B cell (primary cell): Measurements from ENCODE around the gene IQCK.

ENCODE experiments used
- EZH2 ChIP-seq: IDR thresholded peaks from 2 replicates; pipeline ENCODE4 v1.6.1; 2012; ENCODE audit warnings: borderline replicate concordance, low read depth, mild to moderate bottlenecking, moderate library complexity, low read length; ENCODE audit not compliant: insufficient read depth, poor library complexity, severe bottlenecking
- TF ChIP-seq, protein P1 (sequence below): fragments of 200-600 bp; IDR thresholded peaks from one replicate; pipeline ENCODE4 v1.8.0; 2022; ENCODE audit warnings: antibody characterized with exemption, mild to moderate bottlenecking

GRCh38 chr16:19698480-19699465 is 19.3 kb upstream of the IQCK start:
- TF ChIP-seq, protein P1, sequence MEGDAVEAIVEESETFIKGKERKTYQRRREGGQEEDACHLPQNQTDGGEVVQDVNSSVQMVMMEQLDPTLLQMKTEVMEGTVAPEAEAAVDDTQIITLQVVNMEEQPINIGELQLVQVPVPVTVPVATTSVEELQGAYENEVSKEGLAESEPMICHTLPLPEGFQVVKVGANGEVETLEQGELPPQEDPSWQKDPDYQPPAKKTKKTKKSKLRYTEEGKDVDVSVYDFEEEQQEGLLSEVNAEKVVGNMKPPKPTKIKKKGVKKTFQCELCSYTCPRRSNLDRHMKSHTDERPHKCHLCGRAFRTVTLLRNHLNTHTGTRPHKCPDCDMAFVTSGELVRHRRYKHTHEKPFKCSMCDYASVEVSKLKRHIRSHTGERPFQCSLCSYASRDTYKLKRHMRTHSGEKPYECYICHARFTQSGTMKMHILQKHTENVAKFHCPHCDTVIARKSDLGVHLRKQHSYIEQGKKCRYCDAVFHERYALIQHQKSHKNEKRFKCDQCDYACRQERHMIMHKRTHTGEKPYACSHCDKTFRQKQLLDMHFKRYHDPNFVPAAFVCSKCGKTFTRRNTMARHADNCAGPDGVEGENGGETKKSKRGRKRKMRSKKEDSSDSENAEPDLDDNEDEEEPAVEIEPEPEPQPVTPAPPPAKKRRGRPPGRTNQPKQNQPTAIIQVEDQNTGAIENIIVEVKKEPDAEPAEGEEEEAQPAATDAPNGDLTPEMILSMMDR = no peak
- no peak for TF ChIP-seq EZH2
